GM19239 (cell line): ENCODE results near the gene C11orf52.

Experiments
- DNase-seq: peaks from one replicate; pipeline ENCODE4 v3.0.0; 2011; ENCODE audit warnings: low spot score; ENCODE audit not compliant: insufficient read length
- FAIRE-seq: peaks from 2 replicates; lab custom pipeline; 2011; peaks lifted over from hg19 to GRCh38; lab: Jason Lieb, UNC

The C11orf52 gene

GRCh38 chr11:111963931-111964340, 45.2 kb downstream of the C11orf52 start:
- no peak for FAIRE-seq
- DNase-seq = no peak

- FAIRE-seq (no peak), DNase-seq (no peak)
These were observed 48.0 kb downstream of the C11orf52 start for GRCh38 chr11:111966678-111967077.

- no peak for DNase-seq
- FAIRE-seq = no peak
These were observed 48.9 kb downstream of the C11orf52 start for GRCh38 chr11:111967649-111968048.

DNA sequence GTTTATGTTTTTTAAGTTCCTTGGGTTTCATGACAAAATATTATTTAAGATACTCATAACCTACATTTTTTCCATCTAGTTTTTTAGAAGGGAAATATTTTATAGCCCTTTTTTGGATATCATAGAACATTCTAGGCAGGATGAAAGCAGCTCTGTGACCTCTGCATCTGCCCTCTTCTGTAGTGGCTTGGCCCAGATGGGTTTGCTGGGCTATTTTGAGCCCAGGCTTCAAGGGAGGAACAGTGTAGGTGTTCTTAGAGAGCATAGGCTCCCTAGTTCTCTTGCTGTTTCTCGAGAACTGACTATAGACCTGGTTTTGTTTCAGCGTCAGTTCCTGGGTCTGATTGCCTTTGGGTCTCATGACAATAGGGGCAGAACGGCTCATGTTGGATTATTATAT, 50.6 kb downstream of the C11orf52 start:
- FAIRE-seq (no peak), DNase-seq (no peak)

DNA sequence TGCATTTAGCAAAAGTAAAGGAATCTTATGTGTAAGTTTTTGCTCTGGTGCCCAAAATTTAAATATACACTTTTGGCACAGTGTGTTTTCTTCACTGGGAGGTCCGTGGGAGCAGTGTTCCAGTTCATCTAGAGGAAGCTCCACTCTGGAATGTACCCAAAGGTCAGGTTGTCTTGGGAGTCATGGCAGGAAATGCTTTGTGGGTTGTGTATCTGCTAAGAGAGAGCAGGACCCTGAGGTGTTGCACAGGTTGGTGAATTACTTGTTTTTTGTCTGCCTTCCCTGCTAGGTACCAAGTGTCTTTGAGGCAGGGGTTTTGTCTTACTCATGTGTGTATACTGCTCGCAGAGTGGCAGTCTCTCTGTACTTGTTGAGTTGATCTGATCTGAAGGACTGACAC, 55.7 kb downstream of the C11orf52 start:
- FAIRE-seq = no peak
- no peak for DNase-seq

- FAIRE-seq (no peak), DNase-seq (no peak)
These were observed 56.5 kb downstream of the C11orf52 start for GRCh38 chr11:111975076-111975806.

DNA sequence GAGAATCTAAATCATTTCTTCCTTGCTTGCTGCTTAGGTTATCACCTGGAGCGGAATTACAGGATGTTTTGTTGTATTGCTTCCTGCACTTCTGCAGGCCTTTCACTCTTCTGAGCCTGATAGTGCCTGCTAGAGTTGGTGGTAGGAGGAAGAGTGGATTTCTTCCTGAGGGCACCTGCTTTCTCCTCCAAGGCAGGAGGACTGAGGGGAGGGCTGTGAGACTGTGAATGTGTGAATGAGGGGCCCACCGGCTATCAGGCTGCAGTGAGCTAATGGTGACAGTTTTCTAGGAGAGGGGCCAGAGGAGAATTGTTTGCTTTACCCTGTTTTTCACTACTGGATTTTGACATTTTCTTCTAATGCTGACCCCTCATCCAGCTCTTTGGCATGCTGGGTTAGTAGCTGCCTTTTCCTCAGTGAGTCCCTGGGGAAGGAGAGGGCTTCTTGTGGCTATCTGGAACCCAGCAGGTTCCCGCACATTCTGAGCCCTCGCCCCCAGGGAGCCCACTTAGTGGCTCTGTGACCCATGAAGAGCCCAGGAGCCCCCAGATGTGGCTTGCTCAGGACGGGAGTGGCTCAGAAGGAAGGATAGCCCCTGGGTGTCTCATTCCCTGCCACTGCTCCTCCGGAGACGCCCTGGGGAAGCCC, 57.5 kb downstream of the C11orf52 start:
- FAIRE-seq (no peak), DNase-seq (no peak)
